ENCODE measurements around the gene CCNQ.

CCNQ gene

DNA sequence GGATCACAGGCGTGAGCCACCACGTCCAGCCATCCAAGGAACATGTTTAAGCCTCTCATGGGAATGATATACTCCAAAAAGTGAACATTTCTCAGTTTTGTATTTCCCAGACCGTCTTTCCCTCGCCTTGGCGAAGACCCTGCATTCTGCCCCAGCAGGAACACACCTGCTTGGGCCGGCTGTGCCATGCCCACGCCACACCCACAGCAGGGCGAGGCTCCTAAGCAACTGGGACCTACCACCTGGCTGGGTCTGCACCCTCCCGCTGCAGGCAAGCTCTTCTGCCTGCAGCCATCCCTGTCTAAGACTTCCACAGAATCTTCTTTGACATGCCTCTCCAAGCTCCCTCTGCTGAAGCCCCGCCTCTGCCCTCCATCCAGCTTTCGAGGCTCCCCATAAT lies 3.6 kb downstream of the CCNQ start:
- DNase-seq, result no peak

DNA sequence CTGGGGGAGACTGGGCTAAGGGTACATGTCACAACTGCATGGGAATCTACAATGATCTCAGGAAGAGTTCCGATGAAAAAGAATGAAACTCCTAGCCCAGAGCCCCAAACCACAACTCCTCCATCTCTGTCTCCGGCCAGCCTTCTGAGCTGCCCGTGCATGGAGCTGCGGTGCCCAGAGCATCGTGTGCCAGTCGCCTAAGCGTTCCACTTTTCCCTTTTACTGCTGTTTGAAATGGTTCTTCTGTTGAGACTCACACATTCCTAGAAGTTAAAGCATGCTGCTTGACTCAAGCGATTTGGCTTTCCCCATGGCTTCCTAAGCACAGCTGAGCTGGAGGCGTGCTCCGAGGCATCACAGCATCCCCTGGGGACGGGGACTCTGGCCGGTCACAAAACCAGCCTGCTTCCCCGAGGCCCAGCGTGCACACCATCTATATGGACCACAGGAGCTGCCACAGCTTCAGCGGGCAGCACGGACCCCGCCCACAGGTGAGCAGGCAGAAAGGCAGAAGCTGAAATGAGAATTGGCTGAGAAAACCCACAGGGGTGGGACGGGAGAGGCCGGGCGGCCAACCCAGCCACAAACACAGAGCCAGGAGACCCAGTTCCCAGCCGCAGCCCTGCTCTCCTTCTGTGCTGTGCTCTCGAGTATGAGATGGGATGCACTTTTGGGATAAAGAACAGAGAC lies 5.0 kb downstream of the CCNQ start:
- DNase-seq, result no peak

DNA sequence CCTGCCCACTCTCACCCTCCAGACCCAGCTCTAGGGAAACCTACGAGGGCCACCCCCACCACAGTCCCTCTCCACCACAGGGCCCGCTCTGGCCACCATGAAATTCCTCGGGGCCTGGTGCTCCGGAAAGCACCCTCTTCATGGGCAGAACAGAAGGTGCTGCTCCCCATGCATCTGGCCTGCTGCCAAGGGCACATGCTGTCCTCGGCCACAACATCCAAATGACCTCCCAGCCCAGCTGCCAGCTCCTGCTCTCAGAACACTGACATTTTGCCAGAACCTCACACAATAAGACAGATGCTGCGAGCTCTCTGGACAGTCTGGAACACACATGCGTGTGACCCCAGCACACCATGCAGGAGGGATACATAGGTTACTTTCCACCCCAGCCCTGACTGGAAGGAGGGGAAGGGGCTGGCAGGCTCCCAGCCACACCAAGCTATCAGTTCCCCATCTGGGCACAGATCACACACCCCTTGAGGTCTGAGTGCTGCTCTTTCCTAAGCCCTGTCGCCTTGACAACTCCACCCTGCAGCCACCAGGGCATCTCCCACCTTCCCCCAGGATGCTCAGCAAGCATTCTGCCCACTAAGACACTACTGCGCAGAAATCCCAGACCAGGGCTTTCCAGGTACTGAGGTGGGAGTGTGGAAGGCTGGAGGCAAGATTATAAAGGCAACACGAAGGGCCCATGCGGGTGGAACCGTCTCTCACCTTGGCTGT lies 5.8 kb downstream of the CCNQ start:
- peak in 1 of 2 experiments; percentile 40 for DNase-seq

DNA sequence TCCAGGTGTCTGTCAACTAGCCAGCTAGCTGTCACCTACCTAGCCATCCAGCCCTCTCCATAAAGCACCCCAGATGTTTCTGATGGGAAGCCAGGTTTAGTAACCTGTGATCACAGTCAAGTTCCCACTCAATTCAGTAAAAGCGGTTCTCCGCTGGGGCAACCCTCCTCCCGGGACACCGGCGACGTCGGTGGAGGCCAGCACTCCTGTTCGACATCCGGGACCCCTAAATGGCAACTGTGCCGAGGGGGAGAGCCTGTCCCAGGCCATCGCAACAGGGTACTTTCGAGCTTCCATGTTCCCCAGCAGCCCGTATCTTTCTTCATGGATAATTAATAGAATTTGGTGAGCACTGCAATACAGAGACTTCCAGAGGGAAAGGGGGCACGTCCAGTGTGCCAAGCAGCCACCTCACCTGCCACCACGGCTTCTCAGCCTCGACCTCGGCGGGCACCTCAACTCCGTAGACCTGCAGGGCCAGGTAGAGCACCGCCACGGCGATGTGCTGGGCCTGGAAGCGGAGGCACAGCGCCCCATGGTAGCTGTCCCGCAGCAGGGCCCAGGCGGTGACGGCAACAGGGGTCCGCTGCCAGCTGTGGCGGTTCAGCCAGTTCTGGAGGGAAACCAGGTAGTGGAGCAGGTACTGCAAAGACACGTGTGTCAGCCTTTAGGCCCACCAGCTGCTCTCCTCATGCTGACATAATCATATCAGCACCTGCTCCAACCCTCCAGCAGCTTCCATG lies 6.7 kb downstream of the CCNQ start:
- DNase-seq, result no peak

DNA sequence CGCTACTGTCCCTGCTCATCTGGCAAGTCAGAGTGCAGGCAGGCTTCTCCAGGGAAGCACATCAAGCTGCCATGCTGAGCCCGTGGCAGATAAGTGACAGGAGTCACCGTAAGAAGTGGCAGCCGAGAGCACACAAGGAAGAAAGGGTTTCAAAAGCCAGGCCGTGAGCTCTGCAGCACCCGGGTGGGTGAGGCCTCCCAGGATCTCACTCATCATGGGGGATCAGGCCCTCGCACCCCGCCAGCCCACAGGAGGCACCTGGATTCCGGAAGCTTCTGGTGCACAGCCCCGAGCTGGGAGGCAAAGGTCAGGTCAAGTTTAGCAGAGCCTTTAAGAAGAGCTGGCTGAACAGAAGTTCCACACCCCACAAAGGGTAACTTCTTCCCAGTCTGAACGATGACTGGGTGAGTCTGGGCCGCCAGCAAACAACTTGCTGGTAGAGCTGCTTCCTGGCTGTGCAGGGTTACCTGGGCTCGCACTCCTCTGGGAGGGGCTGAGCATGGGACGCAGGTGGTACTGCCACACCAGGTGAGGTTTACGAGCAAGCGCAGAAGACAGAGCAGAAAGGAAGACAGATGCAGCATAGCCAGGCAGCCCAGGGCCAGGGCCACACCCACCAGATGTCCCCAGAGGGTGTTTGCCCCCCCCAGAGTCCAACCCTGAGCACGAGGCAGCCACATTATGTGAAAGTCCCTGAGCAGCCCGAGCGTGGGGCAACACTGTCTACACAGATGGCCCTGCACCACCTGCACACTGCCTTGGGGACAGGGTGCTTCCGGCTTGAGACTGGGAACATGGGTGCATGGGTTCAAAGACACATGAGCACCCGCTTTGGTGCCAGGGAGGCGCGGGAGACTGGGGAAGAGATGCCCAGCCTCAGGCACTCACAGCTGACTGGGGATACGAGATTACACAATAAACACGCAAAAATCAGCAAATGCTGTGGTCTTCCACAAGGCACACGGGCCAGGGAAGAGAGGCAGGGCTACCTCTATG lies 7.7 kb downstream of the CCNQ start:
- DNase-seq, result no peak

DNA sequence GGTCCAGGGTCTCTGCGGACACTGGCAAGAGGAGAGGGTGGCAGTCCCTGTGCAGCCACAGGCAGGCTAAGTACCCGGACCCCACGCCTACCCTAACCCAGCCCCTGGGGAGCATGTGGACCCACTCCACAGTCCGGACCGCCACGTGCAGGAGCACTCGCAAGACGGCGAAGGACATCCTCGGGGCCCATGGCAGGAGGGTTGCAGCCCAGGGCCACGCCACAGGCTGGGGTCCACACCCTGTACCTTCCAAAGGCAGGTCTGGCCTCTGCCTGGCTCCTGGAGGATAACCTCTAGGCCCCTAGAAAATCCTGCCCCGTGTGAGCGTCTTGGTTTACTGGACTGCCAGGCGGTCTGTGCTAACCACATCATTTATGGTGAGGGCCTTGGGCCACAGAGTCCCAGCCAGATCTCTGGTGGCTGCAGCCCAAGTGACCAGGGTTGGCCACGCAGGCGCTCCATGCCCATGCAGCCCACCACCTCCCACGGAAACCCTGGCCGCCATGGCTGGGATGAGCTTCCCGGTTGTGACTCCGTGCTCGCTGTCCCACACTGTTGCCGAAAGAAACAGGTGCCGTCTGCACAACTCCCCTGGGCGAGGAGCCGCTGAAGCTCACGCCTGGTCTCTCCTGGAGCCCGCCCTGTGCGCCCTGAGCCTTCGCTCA lies 10.0 kb downstream of the CCNQ start:
- DNase-seq, result no peak

DNA sequence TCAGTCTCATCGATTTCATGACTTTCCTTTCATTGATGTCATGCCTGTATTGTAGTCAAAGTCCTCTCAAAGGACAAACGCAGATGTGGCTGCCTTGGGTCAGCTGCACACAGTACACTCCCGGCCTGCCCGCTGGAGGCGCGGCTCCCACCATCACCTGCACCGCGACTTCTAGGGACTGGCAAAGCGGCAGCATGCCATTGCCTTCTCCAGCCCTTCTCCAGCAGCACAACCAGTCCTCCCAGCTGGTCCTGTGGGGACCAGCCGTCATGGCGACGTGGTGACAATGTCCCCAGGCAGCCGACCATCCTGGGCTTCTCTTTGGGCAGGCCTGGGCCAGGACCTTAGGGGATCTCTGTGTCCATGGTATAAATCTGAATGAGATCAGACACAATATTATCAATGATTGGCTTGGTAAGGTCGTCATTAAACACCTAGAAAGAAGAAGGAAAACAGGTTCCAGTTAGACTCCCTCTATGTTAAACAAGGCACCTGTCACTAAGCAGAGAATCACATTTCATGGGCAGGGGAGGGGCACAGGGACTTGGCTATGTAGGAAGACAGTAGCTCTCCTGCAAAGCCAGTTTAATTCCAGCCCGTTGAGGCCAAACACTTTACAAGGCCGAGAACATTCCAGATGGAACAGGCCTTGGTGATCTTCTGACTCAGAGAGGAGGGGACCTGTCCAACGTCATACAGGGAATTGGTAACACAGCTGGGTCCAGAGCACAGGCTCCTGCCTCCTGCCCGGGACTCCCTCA lies 10.7 kb downstream of the CCNQ start:
- DNase-seq, result no peak

DNA sequence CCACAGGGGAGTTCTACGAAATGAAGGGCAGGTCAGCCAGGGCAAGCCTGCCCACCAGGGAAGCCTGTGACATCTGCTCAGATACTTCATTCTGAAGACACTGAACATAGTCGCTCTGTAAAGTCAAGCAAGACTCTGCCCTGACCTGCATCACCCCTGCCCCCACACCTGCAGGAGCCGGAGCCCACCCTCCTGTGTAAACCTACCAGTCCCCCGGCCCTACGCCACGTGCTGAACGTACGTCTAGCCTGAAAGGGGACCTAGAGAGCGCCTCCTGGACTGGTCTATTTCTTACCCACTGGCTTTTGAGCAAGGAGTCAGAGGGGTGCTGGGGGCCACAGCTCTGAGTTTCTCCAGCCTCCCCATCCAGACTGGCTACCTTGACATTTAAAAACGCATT lies 11.6 kb downstream of the CCNQ start:
- DNase-seq, result no peak

DNA sequence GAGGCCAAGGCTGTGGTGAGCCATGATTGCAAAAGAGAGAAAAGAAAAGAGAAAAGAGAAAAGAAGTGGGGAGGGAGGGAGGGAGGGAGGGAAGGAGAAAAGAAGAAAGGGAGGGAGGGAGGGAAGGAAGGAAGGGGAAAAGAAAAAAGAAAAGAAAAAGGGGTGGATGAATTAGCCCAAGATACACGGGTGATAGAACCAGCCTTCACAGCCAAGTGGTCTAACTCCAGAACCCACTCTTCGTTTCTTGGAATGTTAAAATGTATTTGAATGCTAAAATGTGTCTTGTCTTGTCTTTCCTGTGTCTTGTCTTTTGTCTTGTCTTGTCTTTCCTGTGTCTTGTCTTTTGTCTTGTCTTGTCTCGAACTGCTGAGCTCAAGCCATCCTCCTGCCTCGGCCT lies 13.1 kb downstream of the CCNQ start:
- no peak for DNase-seq

DNA sequence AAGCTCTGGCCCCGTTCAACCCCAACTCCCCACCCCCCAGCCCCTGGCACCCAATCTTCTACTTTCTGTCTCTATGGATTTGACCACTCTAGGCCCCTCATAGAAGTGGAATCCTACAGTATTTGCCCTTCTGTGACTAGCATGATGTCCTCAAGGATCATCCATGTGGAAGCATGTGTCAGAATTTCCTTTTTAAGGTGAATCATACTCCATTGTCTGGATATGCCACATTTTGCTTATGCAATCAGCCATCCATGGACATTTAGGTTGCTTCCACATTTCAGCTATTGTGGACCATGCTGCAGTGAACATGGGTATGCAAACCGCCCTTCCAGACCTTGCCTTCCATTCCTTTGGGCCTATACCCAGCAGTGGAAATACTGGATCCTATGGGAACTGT lies 15.5 kb downstream of the CCNQ start:
- no peak for DNase-seq

DNA sequence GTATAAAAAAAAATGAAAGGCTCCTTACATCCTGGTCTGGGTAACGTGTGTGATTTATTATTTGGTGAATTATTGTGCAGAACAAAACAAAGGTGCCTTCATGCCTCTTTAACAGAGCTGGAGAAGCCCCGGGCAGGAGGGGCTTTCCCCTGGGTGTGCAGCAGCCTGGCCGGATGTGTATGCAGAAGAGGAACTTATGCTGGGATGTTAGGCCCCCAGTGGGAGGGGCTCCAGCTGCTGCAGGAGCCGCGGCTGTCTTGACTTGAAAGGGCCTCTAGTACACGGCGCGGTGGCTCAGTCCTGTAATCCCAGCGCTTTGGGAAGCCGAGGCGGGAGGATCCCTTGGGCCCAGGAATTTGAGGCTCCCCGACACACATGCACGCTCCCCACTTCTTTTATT lies 16.0 kb downstream of the CCNQ start:
- no peak for DNase-seq

DNA sequence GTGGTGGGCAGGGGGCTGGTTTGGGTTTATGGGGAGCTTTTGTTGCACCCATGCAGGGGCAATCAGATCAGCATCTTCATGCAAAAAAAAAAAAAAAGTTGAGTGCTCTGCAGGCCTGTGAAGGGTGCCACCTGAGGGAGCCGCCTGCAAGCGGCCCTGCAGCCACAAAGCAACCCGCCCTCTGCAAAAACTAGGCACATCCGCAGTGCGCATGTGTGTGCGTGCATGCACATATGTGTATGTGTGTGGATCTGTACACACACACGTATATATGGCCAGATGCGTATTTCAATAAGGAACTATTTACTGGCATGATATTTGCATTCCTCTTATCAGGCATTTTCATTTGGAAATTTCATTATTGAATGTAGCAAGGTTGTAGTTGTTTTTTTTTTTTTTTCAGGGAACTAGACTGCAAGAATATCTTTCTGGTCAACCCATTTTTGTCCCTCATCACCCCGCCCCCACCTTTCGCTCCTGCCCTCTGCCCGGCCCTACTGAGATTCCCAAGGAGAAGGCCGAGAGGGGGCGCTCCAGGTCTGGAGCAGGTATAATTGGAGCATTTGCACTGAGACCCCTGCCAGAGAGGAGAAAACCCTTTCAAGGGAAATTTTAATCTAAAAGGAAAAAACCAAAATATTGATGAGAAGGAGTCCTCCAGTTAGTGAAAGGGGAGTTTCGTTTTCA lies 18.1 kb downstream of the CCNQ start:
- no peak for DNase-seq

DNA sequence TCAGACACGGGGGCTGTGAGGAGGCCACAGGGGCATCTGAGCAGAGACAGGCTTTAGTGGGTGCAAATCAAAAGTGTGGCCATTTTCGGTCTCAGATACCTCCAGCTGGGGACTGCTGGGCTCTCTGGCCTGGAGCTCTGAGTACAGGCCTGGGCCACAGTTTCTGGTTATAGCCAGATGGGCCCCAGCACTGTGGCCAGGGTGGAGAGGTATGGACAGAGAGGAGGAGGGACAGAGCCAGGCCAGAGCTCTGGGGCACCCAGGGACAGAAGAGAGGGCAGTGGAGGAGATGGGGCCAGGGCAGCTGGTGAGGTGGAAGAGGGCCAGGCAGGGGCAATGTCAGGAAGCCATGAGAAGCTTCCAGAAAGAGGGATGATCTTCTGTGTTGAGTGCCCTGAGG lies 20.1 kb downstream of the CCNQ start:
- DNase-seq, result no peak

DNA sequence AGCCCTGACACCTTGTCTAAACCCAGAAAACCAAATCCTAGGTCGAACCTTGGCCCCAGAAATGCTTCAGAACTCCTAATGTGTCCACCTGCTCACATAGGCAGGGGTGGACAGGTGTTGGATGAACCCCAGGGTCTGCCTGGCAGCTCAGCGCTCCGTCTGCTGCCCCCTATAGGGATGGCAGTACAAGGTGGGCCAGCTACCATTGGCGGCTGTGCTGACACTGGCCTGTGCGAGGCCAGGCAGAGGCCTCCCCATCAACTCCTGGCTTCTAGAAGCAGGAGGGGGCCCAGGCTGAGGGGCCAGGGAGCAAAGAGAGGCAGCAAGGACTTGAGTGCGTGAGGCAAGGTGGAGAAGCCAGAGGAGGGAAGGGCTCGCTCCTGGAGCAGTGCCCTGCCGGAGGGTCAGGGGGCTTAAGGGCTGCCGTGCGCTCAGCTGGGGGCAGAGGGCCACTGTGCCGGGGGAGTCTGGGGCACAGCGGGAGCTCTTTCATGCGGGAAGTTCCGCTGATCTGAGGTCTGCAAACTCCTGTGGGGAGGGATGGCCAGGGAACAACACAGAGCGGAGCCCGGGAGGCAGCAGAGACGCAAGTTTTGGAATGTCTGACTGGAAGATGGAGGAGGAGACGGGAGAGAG lies 20.6 kb downstream of the CCNQ start:
- DNase-seq, result no peak

DNA sequence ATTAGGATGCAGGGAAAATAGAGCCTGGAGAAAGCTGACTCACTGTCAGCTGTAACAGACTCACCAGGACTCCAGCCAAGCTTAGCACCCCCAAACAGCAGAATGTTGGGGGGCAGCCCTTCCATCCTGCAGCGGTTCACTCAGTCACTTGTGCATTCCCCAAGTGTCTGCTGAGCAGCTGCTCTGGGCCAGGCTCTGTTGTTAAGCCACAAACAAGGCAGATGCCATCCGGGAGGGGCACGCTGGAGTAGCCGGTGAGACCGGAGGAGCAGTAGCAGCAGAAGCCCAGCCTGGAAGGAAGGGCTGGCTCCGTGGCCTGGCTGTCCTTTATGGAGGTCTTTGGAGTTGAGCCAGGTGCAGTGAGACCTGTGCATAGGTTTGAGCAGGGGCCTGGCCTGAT lies 22.0 kb downstream of the CCNQ start:
- DNase-seq, result no peak

DNA sequence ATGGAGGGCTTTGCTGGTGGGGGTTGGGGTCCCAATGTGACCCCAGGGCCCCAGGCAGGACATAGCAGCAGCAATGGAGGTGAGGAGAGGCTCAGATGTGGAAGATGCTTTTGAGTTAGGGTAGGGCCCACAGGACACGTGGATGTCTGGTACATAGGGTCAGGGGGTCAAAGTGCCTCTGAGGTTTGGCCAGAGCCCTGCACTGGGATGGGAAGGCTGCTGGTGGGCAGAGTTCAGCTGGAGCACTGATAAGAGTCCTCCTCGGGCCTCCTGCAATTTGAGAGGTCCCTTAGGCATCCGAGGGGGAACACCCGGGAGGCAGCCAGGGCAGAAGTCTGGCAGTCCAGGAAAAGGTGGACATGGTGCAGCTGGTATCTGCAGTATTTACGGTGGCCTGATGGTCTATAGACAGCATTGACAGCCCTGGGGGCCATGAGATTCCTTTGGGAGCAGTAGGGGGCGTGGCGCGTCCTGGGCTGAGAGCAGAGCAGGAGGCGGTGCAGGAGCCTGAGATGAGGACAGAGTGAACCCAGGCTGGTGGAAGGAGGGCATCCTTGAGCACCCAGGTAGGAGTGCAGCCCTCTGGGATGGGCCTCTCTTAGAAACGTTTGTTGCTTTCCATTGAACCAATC lies 22.6 kb downstream of the CCNQ start:
- no peak for DNase-seq

DNA sequence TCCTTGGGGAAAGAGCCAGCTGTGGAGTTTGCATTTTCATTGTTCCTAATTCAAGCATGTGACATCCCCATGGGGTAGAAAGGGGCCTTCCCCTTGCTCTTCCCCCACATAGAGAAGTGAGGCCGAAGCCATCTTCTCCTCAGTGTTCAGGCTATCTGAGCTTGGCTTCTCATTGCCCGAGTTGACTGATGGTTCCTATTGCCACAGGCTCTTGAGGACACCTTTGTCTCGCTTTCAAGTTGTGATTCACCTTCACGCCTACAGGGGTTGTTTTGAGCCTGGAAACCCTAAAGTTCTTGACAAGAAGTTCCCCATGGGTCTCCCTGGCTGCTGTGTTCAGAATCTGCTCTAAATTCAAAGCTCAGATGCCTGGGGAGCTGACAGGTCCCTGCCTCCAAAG lies 25.0 kb downstream of the CCNQ start:
- no peak for DNase-seq

DNA sequence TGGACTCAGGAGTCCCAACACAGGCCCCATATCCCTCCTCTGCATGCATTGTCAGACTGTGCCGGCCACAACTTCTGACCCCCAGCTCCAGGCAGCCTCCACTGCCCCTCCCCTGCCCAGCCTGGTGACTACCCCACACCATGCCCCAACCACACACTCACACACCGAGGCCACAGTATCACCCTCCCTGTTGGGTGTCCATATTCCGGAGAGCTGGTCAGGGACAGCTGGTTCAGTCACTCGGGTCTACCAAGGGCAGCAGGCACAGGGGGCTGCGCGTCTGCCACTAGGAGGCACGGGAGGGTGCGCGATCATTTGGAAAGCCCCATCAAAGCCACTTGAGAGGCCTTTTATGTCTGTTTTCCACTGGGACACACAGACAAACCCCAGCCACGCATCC lies 26.3 kb downstream of the CCNQ start:
- DNase-seq, result no peak

DNA sequence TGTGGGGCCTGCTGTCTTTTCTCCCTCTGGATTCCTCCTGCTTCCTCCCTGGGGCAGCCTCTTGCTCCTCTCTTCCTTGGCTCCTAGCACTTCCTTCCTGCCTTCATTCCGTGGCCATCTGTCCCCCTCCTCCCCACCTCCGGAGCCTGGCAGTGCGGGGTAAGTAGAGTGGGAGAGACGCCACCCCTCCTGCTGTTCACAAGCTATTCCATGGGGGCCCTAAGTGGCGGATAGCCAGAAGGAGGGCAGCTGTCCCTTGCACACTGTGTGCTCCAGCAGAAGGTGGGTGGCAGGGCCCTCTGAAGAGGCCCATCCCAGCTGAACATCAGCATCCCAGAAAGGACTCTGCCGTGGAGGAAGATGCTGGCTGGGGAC lies 27.4 kb downstream of the CCNQ start:
- DNase-seq, result peak in 1 of 2 experiments; percentile 35

DNA sequence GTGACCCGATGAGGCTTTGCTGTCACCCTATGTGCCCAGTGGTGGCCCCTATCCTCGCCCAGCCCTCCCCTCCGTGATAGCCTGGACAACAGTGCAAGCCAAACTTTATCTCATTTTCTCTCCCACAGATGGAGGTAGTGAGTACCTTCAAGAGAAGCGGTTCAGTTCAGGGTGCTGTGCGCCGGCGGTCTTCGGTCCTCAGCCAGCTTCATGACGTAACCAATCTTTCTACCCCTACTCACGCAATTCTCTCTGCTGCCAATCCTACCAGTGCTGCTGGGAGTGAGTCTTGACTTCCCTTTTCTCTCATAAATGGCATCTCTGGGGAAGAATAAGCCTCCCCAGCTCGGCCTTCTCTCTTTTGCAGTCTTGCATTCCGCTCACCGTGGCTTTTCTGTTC lies 29.5 kb downstream of the CCNQ start:
- no peak for DNase-seq
